ENCODE measurements around the gene SCT.
A peak's percentile ranks its signal among the peaks of the same experiment; 100 is the strongest.
"Not testable (repeated sequence)": the region's sequence is repeated elsewhere in the genome, so short reads cannot be mapped to it uniquely, and the experiment has no call there.

The SCT gene

DNA sequence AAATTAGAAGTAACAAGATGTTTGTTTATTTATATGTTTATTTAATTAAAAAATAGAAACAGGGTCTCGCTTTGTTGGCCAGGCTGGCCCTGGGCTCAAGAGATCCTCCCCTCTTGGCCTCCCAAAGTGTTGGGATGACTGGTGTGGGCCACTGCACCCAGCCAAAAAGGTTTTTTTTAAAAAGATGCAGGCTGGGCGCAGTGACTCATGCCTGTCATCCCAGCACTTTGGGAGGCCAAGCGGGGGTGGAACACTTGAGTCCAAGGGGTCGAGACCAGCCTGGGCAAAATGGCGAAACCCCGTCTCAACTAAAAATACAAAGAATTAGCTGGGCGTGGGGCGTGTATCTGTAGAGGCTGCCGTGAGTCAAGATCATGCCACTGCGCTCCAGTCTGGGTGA is 23.5 kb upstream of the SCT start:
- H3K14ac ChIP-seq (ENCODE audit: low read length in 2 of 2) = no peak overlapping the region
- no peak overlapping the region for H3K4me2 ChIP-seq (ENCODE audit: low read length, poor library complexity, severe bottlenecking)
- no peaks in the 10 kb centered on the region for H3K9me3 ChIP-seq (ENCODE audit: control insufficient read depth, low read length)
- H3K36me3 ChIP-seq (ENCODE audit: control insufficient read depth in 1 of 2, insufficient read depth in 2 of 2, low read depth in 1 of 2, low read length in 2 of 2) = peaks cover 50 to 60% of the 10 kb centered on the region in 2 experiments
- H2AK5ac ChIP-seq (ENCODE audit: low read length, severe bottlenecking) = no peak overlapping the region
- H2BK120ac ChIP-seq (ENCODE audit: low read depth, low read length) = no peak overlapping the region
- H3K4me1 ChIP-seq (ENCODE audit: control insufficient read depth, insufficient read depth, low read depth, low read length) = peaks cover 6% of the 10 kb centered on the region
- H3K18ac ChIP-seq (ENCODE audit: low read depth in 1 of 2, low read length in 2 of 2) = no peak overlapping the region
- H3K4ac ChIP-seq (ENCODE audit: low read depth in 1 of 2, low read length in 2 of 2) = no peak overlapping the region
- no peak for DNase-seq
- no peak overlapping the region for H2AFZ ChIP-seq (ENCODE audit: low read depth, low read length)
- H3K4me3 ChIP-seq (ENCODE audit: insufficient read depth in 1 of 2, low read depth in 1 of 2, low read length in 2 of 2) = no peak overlapping the region
- H2BK12ac ChIP-seq (ENCODE audit: low read length in 2 of 2) = no peak overlapping the region
- no peak overlapping the region for H3K27ac ChIP-seq (ENCODE audit: low read length, poor library complexity, severe bottlenecking)
- H3K27me3 ChIP-seq (ENCODE audit: control insufficient read depth in 1 of 2, insufficient read depth in 1 of 2, low read length in 2 of 2) = no peaks in the 10 kb centered on the region
- H4K91ac ChIP-seq (ENCODE audit: low read length) = no peak overlapping the region
- H2BK15ac ChIP-seq (ENCODE audit: low read depth, poor library complexity, severe bottlenecking) = no peak overlapping the region
- no peak overlapping the region for H4K8ac ChIP-seq (ENCODE audit: low read length)
- H3K9ac ChIP-seq (ENCODE audit: low read length) = no peak overlapping the region
- no peak overlapping the region for H3K23ac ChIP-seq (ENCODE audit: low read length in 2 of 2)
- peaks cover 12% of the 10 kb centered on the region for H3K79me1 ChIP-seq (replicated peaks; ENCODE audit: low read length, poor library complexity, severe bottlenecking)
- H2BK5ac ChIP-seq (ENCODE audit: low read depth, low read length, poor library complexity, severe bottlenecking) = no peak overlapping the region
- WGBS = 93% methylated on average over 10 of the region's 10 CpGs

DNA sequence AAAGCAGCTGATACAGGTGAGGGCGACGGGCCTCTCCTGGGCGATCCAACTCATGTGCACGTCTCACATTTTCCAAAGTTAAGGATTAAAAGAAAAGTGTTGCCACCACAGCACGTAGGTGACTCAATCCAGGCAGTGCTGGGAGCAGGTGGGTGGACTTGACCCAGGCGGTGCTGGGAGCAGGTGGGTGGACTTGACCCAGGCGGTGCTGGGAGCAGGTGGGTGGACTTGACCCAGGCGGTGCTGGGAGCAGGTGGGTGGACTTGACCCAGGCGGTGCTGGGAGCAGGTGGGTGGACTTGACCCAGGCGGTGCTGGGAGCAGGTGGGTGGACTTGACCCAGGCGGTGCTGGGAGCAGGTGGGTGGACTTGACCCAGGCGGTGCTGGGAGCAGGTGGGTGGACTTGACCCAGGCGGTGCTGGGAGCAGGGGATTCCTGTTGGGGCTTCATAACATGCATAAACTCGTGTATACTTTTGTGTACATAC is 20.7 kb upstream of the SCT start:
- 96% methylated on average over 9 of the region's 14 CpGs for WGBS
- not testable (repeated sequence) for H2AFZ ChIP-seq (ENCODE audit: low read depth, low read length); H4K8ac ChIP-seq (ENCODE audit: low read length); H3K79me1 ChIP-seq (replicated peaks; ENCODE audit: low read length, poor library complexity, severe bottlenecking); H3K27me3 ChIP-seq (ENCODE audit: control insufficient read depth in 1 of 2, insufficient read depth in 1 of 2, low read length in 2 of 2); H3K4me1 ChIP-seq (ENCODE audit: control insufficient read depth, insufficient read depth, low read depth, low read length); H3K4ac ChIP-seq (ENCODE audit: low read depth in 1 of 2, low read length in 2 of 2); H2BK5ac ChIP-seq (ENCODE audit: low read depth, low read length, poor library complexity, severe bottlenecking); H3K18ac ChIP-seq (ENCODE audit: low read depth in 1 of 2, low read length in 2 of 2); H3K9me3 ChIP-seq (ENCODE audit: control insufficient read depth, low read length); DNase-seq; H2BK15ac ChIP-seq (ENCODE audit: low read depth, poor library complexity, severe bottlenecking); H2AK5ac ChIP-seq (ENCODE audit: low read length, severe bottlenecking); H3K4me2 ChIP-seq (ENCODE audit: low read length, poor library complexity, severe bottlenecking); H3K4me3 ChIP-seq (ENCODE audit: insufficient read depth in 1 of 2, low read depth in 1 of 2, low read length in 2 of 2); H3K23ac ChIP-seq (ENCODE audit: low read length in 2 of 2); H4K91ac ChIP-seq (ENCODE audit: low read length); H3K9ac ChIP-seq (ENCODE audit: low read length); H3K14ac ChIP-seq (ENCODE audit: low read length in 2 of 2); H2BK12ac ChIP-seq (ENCODE audit: low read length in 2 of 2); H2BK120ac ChIP-seq (ENCODE audit: low read depth, low read length); H3K27ac ChIP-seq (ENCODE audit: low read length, poor library complexity, severe bottlenecking)
- H3K36me3 ChIP-seq (ENCODE audit: control insufficient read depth in 1 of 2, insufficient read depth in 2 of 2, low read depth in 1 of 2, low read length in 2 of 2) = peaks cover 50 to 60% of the 10 kb centered on the region in 2 experiments

DNA sequence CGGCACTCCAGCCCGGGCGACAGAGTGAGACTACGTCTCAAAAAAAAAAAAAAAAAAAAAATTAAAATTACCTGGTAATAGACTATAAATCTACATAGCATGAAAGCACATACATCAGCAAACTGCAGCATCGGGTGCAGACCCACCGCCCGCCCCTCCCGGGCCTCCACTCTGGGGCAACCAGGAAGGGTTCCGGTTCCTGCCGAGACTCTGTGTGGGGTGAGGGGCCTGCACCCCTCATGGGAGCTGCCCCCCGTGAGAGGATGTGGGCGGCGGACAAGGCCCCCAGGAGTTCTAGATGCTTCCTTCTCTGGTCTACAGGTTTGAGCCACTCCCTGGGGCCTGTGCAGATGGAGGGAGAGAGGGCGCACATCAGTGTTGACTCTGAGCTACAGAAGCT is 19.2 kb upstream of the SCT start:
- Histone ChIP-seq H3K14ac (ENCODE audit: low read length in 2 of 2) (no peak overlapping the region), H3K23ac (ENCODE audit: low read length in 2 of 2) (no peak overlapping the region), H2AFZ (ENCODE audit: low read depth, low read length) (no peak overlapping the region), H2BK12ac (ENCODE audit: low read length in 2 of 2) (no peak overlapping the region), H3K4me1 (ENCODE audit: control insufficient read depth, insufficient read depth, low read depth, low read length) (peaks cover 9% of the 10 kb centered on the region), H3K36me3 (ENCODE audit: control insufficient read depth in 1 of 2, insufficient read depth in 2 of 2, low read depth in 1 of 2, low read length in 2 of 2) (peaks cover 48 to 74% of the 10 kb centered on the region in 2 experiments), H3K27me3 (ENCODE audit: control insufficient read depth in 1 of 2, insufficient read depth in 1 of 2, low read length in 2 of 2) (no peaks in the 10 kb centered on the region), H2BK5ac (ENCODE audit: low read depth, low read length, poor library complexity, severe bottlenecking) (no peak overlapping the region), H2AK5ac (ENCODE audit: low read length, severe bottlenecking) (no peak overlapping the region), H4K91ac (ENCODE audit: low read length) (no peak overlapping the region), H3K9me3 (ENCODE audit: control insufficient read depth, low read length) (no peaks in the 10 kb centered on the region), H4K8ac (ENCODE audit: low read length) (no peak overlapping the region), H2BK120ac (ENCODE audit: low read depth, low read length) (no peak overlapping the region), H3K4ac (ENCODE audit: low read depth in 1 of 2, low read length in 2 of 2) (no peak overlapping the region), H3K4me2 (ENCODE audit: low read length, poor library complexity, severe bottlenecking) (no peak overlapping the region), H3K79me1 (replicated peaks; ENCODE audit: low read length, poor library complexity, severe bottlenecking) (peaks cover 5% of the 10 kb centered on the region), H3K9ac (ENCODE audit: low read length) (no peak overlapping the region), H3K18ac (ENCODE audit: low read depth in 1 of 2, low read length in 2 of 2) (no peak overlapping the region), H2BK15ac (ENCODE audit: low read depth, poor library complexity, severe bottlenecking) (peak overlapping the region; percentile 18), H3K4me3 (ENCODE audit: insufficient read depth in 1 of 2, low read depth in 1 of 2, low read length in 2 of 2) (no peak overlapping the region), H3K27ac (ENCODE audit: low read length, poor library complexity, severe bottlenecking) (no peak overlapping the region)
- DNase-seq = no peak
- WGBS = 98% methylated on average over 9 of the region's 14 CpGs

DNA sequence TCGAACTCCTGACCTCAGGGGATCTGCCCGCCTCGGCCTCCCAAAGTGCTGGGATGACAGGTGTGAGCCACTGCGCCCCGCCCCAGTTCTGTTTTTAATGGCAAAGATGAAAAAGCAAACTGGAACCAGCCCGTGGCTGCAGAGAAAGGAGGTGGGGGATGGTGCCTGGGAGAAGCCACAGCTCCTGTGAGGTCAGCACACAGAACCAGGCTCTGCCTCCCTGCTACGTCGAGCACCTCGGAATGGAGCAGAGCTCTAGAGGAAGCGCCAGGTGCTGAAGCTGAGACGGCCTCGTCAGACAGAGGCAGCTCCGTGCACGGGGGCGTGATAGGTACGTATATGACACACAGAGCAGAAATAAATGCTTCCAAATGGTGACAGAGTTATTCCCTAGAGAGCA is 18.6 kb upstream of the SCT start:
- H3K27me3 ChIP-seq (ENCODE audit: control insufficient read depth in 1 of 2, insufficient read depth in 1 of 2, low read length in 2 of 2) = no peaks in the 10 kb centered on the region
- H3K9ac ChIP-seq (ENCODE audit: low read length) = no peak overlapping the region
- no peak overlapping the region for H4K91ac ChIP-seq (ENCODE audit: low read length)
- no peak overlapping the region for H2BK15ac ChIP-seq (ENCODE audit: low read depth, poor library complexity, severe bottlenecking)
- no peak overlapping the region for H3K14ac ChIP-seq (ENCODE audit: low read length in 2 of 2)
- H3K27ac ChIP-seq (ENCODE audit: low read length, poor library complexity, severe bottlenecking) = no peak overlapping the region
- H3K18ac ChIP-seq (ENCODE audit: low read depth in 1 of 2, low read length in 2 of 2) = no peak overlapping the region
- no peak overlapping the region for H2AFZ ChIP-seq (ENCODE audit: low read depth, low read length)
- WGBS = 92% methylated on average over 16 of the region's 16 CpGs
- no peak overlapping the region for H4K8ac ChIP-seq (ENCODE audit: low read length)
- no peak overlapping the region for H2BK12ac ChIP-seq (ENCODE audit: low read length in 2 of 2)
- H3K9me3 ChIP-seq (ENCODE audit: control insufficient read depth, low read length) = no peaks in the 10 kb centered on the region
- no peak overlapping the region for H3K4me2 ChIP-seq (ENCODE audit: low read length, poor library complexity, severe bottlenecking)
- H3K23ac ChIP-seq (ENCODE audit: low read length in 2 of 2) = no peak overlapping the region
- peaks cover 42 to 70% of the 10 kb centered on the region in 2 experiments for H3K36me3 ChIP-seq (ENCODE audit: control insufficient read depth in 1 of 2, insufficient read depth in 2 of 2, low read depth in 1 of 2, low read length in 2 of 2)
- H2BK5ac ChIP-seq (ENCODE audit: low read depth, low read length, poor library complexity, severe bottlenecking) = no peak overlapping the region
- no peak overlapping the region for H3K4ac ChIP-seq (ENCODE audit: low read depth in 1 of 2, low read length in 2 of 2)
- no peak overlapping the region for H2AK5ac ChIP-seq (ENCODE audit: low read length, severe bottlenecking)
- no peak overlapping the region for H3K4me3 ChIP-seq (ENCODE audit: insufficient read depth in 1 of 2, low read depth in 1 of 2, low read length in 2 of 2)
- DNase-seq = no peak
- peaks cover 2% of the 10 kb centered on the region for H3K79me1 ChIP-seq (replicated peaks; ENCODE audit: low read length, poor library complexity, severe bottlenecking)
- peaks cover 15% of the 10 kb centered on the region for H3K4me1 ChIP-seq (ENCODE audit: control insufficient read depth, insufficient read depth, low read depth, low read length)
- H2BK120ac ChIP-seq (ENCODE audit: low read depth, low read length) = no peak overlapping the region
